ENCODE measurements around the gene C14orf93. TPM values are rescaled to one million over a fixed set of nuclear protein-coding genes. Genes with fewer than 3 reads are reported as not detected.
"Not testable (repeated sequence)": the region's sequence is repeated elsewhere in the genome, so short reads cannot be mapped to it uniquely, and the experiment has no call there.

C14orf93 gene
- total RNA-seq, 1 donor from 2014 or later, result 9.7 TPM

DNA sequence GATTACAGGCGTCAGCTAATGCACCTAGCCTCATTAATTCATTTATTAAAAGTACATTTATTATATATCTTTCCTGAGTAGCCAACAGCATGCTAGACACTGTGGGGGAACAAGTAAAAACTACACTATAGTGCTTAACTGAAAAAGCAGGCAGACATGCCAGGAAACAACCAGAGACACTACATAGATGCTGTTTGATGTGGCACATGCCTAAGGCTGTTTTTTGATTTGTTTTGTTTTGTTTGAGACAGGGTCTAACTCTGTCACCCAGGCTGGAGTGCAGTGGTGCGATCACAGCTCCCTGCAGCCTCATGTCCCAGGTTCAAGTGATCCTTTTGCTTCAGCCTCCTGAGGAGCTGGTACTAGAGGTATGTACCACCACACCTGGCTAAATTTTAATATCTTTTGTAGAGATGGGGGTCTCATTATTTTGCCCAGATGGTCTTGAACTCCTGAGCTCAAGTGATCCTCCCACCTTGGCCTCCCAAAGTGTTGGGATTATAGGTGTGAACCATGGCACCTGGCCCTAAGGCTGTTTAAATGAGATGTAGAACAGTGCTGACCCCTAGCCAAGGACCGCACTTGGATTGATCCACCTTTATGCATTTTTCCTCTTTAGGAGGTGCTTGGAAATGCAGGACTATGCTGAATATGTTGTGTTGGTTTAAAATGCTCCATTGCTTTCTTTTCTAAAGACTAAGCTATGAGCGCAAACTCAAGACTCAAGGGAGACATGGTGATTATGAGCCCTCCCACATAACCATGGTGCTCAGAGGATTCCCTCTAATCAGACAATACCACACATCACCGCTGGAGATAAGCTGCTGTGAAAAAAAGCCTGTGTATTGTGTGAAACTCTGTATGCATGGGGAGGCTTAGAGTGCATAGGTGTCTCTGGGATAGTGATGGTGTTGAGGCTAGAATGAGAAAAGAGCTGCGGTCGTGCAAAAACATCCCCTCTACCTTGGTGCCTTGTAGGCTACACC lies 10.5 kb upstream of the C14orf93 start:
- Histone ChIP-seq H3K36me3 (ENCODE audit: control insufficient read depth, insufficient read depth, low read length) (no peaks in the 10 kb centered on the region), H3K27me3 (ENCODE audit: control insufficient read depth, insufficient read depth, low read length) (no peaks in the 10 kb centered on the region), H3K4me3 (ENCODE audit: low read depth, low read length) (no peak overlapping the region)
- no peak for DNase-seq (ENCODE audit: low read depth)
- TF ChIP-seq, protein P1, sequence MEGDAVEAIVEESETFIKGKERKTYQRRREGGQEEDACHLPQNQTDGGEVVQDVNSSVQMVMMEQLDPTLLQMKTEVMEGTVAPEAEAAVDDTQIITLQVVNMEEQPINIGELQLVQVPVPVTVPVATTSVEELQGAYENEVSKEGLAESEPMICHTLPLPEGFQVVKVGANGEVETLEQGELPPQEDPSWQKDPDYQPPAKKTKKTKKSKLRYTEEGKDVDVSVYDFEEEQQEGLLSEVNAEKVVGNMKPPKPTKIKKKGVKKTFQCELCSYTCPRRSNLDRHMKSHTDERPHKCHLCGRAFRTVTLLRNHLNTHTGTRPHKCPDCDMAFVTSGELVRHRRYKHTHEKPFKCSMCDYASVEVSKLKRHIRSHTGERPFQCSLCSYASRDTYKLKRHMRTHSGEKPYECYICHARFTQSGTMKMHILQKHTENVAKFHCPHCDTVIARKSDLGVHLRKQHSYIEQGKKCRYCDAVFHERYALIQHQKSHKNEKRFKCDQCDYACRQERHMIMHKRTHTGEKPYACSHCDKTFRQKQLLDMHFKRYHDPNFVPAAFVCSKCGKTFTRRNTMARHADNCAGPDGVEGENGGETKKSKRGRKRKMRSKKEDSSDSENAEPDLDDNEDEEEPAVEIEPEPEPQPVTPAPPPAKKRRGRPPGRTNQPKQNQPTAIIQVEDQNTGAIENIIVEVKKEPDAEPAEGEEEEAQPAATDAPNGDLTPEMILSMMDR (IDR thresholded peaks at IDR 0.05; ENCODE audit: insufficient read depth, low read length, poor library complexity, severe bottlenecking), result no peak

DNA sequence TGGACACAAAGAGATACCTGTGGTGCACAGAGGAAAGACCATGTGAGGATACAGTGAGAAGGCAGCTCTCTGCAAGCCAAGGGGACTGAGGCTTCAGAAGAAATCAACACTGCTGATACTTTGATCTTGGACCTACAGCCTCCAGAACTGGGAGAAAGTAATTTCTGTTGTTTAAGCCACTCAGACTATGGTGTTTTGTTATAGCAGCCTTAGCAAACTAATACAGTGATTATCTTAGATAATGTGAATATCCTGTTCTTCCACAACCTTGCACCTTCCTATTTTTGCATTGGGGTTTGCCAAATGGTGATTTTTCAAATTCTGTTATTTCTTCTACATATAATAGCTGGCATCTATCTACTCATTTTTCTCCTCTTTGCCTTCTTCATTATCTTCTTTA lies 8.2 kb upstream of the C14orf93 start:
- Histone ChIP-seq H3K27me3 (ENCODE audit: control insufficient read depth, insufficient read depth, low read length) (no peaks in the 10 kb centered on the region), H3K4me3 (ENCODE audit: low read depth, low read length) (no peak overlapping the region), H3K36me3 (ENCODE audit: control insufficient read depth, insufficient read depth, low read length) (no peaks in the 10 kb centered on the region)
- DNase-seq (ENCODE audit: low read depth), result no peak
- TF ChIP-seq, protein P1 (IDR thresholded peaks at IDR 0.05; ENCODE audit: insufficient read depth, low read length, poor library complexity, severe bottlenecking), result no peak

DNA sequence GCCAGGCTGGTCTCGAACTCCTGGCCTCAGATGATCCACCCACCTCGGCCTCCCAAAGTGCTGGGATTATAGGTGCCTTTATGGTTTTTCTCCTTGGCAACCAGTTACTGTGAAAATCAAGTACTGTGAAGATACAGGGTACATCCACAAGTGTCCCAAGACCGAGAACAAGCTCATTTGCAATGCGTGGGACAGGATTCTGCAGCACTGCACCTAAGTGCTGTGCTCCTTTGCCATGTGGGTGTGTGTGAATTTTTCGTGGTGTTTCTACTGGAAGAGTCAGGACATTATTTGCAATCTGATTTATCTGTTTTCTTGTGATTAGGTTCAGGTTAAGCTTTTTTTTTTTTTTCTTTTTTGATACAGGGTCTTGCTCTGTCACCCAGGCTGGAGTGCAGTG lies 7.1 kb upstream of the C14orf93 start:
- H3K27me3 ChIP-seq (ENCODE audit: control insufficient read depth, insufficient read depth, low read length), result no peaks in the 10 kb centered on the region
- TF ChIP-seq, protein P1 (IDR thresholded peaks at IDR 0.05; ENCODE audit: insufficient read depth, low read length, poor library complexity, severe bottlenecking), result no peak
- H3K4me3 ChIP-seq (ENCODE audit: low read depth, low read length), result no peak overlapping the region
- no peak for DNase-seq (ENCODE audit: low read depth)
- H3K36me3 ChIP-seq (ENCODE audit: control insufficient read depth, insufficient read depth, low read length), result no peaks in the 10 kb centered on the region

DNA sequence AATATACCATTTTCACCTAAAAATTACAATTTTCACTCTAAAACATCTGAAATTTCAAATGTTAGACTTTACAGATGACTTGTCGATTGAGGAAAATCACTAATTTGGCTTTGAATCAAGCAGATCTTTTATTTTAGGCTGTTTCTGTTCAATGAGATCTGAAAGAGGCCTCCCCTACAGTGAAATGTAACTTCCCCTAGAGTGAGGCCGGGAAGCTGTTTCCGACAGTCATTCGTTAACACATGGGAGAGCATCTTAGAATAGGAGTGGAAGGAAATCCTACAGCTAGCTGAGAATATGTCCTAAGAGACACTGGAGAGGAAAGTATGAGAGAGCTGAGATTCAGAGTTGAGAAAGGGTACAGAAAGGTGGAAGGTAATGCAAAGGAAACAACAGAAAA lies 5.7 kb upstream of the C14orf93 start:
- H3K4me3 ChIP-seq (ENCODE audit: low read depth, low read length), result no peak overlapping the region
- H3K27me3 ChIP-seq (ENCODE audit: control insufficient read depth, insufficient read depth, low read length), result no peaks in the 10 kb centered on the region
- H3K36me3 ChIP-seq (ENCODE audit: control insufficient read depth, insufficient read depth, low read length), result no peaks in the 10 kb centered on the region
- no peak for DNase-seq (ENCODE audit: low read depth)
- TF ChIP-seq, protein P1 (IDR thresholded peaks at IDR 0.05; ENCODE audit: insufficient read depth, low read length, poor library complexity, severe bottlenecking), result no peak

DNA sequence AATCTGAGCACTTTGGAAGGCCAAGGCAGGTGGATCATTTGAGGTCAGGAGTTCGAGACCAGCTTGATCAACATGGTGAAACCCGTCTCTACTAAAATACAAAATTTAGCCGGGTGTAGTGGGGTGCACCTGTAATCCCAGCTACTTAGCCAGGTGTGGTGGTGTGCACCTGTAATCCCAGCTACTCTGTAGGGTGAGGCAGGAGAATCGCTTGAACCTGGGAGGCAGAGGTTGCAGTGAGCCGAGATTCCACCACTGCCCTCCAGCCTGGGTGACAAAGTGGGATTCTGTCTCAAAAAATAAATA lies 3.8 kb upstream of the C14orf93 start:
- H3K27me3 ChIP-seq (ENCODE audit: control insufficient read depth, insufficient read depth, low read length); H3K4me3 ChIP-seq (ENCODE audit: low read depth, low read length); DNase-seq (ENCODE audit: low read depth); H3K36me3 ChIP-seq (ENCODE audit: control insufficient read depth, insufficient read depth, low read length): not testable (repeated sequence)

DNA sequence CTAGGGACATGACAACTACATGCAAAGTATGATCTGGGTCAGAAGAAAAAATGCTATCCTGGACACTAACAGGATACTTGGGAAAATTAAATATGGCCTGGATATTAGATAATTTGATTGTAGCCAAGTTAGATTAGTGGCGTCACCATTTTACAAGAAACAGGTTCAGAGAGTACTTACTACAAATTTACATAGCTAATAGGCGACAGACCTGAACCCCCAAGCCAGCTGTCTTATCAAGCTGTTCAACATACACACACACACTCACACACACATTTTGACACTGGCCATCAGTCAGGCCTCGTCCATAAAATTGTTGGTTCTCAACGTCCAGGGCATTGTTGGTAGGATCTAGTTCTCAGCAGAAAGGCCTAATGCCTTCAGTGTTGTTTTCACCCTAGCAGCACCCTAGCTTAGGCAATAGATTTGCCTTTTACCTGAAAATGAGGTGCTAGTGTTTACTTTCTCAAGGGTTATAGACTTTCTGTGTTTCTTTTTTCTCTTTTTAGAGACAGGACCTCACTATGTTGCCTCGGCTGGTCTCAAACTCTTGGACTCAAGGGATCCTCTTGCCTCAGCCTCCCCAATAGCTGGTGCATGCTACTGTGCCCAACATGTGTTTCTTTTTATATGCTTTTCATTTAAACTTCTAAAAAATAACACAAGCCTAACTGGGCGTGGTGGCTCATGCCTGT lies 3.3 kb upstream of the C14orf93 start:
- TF ChIP-seq, protein P1 (IDR thresholded peaks at IDR 0.05; ENCODE audit: insufficient read depth, low read length, poor library complexity, severe bottlenecking), result no peak
- no peak for DNase-seq (ENCODE audit: low read depth)
- no peaks in the 10 kb centered on the region for H3K27me3 ChIP-seq (ENCODE audit: control insufficient read depth, insufficient read depth, low read length)
- H3K4me3 ChIP-seq (ENCODE audit: low read depth, low read length), result no peak overlapping the region
- no peaks in the 10 kb centered on the region for H3K36me3 ChIP-seq (ENCODE audit: control insufficient read depth, insufficient read depth, low read length)

All from kidney epithelial cell (primary cell).